Measurements from ENCODE around the gene STARD5.

The STARD5 gene

DNA sequence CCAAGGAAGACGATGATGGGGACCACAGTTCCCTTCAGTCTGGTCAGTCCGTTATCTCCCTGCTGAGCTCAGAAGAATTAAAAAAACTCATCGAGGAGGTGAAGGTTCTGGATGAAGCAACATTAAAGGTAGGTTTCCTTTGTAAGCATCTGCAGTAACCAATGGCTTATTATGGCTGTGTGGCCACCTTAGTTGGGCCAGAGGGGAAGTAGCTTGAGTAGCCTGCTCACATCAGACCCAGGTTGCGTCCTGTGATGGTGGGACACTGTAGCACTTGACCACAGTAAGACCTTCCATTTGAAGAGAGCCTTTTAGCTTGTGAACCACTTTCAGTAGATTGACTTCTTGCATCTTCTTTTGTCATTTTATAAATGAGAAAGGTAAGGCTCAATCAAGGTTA is 22.6 kb downstream of the STARD5 start:
- DNase-seq (ENCODE audit: low spot score) = no peak
- TF ChIP-seq, protein P1, sequence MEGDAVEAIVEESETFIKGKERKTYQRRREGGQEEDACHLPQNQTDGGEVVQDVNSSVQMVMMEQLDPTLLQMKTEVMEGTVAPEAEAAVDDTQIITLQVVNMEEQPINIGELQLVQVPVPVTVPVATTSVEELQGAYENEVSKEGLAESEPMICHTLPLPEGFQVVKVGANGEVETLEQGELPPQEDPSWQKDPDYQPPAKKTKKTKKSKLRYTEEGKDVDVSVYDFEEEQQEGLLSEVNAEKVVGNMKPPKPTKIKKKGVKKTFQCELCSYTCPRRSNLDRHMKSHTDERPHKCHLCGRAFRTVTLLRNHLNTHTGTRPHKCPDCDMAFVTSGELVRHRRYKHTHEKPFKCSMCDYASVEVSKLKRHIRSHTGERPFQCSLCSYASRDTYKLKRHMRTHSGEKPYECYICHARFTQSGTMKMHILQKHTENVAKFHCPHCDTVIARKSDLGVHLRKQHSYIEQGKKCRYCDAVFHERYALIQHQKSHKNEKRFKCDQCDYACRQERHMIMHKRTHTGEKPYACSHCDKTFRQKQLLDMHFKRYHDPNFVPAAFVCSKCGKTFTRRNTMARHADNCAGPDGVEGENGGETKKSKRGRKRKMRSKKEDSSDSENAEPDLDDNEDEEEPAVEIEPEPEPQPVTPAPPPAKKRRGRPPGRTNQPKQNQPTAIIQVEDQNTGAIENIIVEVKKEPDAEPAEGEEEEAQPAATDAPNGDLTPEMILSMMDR (IDR thresholded peaks at IDR 0.05; ENCODE audit: borderline replicate concordance, control extremely low read depth, extremely low read depth, insufficient read depth, missing control alignments) = no peak

DNA sequence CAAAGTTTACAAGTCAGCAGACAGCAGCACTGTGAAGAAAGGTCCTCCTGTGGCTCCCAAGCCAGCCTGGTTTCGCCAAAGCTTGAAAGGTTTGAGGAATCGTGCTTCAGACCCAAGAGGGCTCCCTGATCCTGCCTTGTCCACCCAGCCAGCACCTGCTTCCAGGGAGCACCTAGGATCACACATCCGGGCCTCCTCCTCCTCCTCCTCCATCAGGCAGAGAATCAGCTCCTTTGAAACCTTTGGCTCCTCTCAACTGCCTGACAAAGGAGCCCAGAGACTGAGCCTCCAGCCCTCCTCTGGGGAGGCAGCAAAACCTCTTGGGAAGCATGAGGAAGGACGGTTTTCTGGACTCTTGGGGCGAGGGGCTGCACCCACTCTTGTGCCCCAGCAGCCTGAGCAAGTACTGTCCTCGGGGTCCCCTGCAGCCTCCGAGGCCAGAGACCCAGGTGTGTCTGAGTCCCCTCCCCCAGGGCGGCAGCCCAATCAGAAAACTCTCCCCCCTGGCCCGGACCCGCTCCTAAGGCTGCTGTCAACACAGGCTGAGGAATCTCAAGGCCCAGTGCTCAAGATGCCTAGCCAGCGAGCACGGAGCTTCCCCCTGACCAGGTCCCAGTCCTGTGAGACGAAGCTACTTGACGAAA is 24.2 kb downstream of the STARD5 start:
- no peak for DNase-seq (ENCODE audit: low spot score)
- in situ Hi-C loops (cut with MboI; ENCODE audit: low sequenced_read_pairs, unreplicated experiment) = no loop called here
- TF ChIP-seq, protein P1 (IDR thresholded peaks at IDR 0.05; ENCODE audit: borderline replicate concordance, control extremely low read depth, extremely low read depth, insufficient read depth, missing control alignments) = no peak

More for the DNA sequence above, 22.6 kb downstream of the STARD5 start:
- in situ Hi-C loops (cut with MboI; ENCODE audit: low sequenced_read_pairs, unreplicated experiment) = no loop called here

DNA sequence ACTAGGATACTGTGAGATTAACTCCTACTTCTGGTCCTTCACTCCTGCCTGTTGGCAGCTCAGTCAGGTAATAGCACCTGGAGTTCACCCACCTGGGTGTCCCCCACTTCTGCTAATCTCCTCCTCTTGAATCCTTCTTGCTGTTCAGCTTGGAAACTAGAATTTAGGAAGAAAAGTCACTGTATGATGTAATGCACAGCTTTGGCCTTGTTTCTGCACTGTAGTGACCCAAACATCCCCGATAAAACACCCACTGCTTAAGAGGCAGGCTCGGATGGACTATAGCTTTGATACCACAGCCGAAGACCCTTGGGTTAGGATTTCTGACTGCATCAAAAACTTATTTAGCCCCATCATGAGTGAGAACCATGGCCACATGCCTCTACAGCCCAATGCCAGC is 24.8 kb downstream of the STARD5 start:
- TF ChIP-seq, protein P1 (IDR thresholded peaks at IDR 0.05; ENCODE audit: borderline replicate concordance, control extremely low read depth, extremely low read depth, insufficient read depth, missing control alignments) = no peak
- DNase-seq (ENCODE audit: low spot score) = no peak
- in situ Hi-C loops (cut with MboI; ENCODE audit: low sequenced_read_pairs, unreplicated experiment) = no loop called here

DNA sequence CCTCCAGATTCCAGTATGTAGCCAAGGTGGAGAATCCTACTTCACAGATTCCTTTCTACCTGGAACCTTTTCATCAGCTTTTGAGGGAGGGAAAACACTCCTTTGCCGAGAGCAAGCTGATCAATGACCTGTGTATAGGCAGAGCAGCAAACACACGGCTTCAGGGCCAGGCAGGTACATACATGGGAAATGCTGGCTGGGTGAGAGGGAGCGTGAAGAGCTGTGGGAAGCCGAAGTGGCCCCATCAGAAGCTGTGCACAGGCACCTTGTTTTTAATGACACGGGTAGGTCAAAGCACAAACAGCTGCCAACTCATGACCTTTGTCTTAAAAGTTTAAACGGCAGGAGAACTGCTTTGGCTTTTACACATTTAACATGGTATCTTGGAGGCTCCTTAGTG is 25.3 kb downstream of the STARD5 start:
- in situ Hi-C loops (cut with MboI; ENCODE audit: low sequenced_read_pairs, unreplicated experiment) = no loop called here
- DNase-seq (ENCODE audit: low spot score) = no peak
- TF ChIP-seq, protein P1 (IDR thresholded peaks at IDR 0.05; ENCODE audit: borderline replicate concordance, control extremely low read depth, extremely low read depth, insufficient read depth, missing control alignments) = no peak

DNA sequence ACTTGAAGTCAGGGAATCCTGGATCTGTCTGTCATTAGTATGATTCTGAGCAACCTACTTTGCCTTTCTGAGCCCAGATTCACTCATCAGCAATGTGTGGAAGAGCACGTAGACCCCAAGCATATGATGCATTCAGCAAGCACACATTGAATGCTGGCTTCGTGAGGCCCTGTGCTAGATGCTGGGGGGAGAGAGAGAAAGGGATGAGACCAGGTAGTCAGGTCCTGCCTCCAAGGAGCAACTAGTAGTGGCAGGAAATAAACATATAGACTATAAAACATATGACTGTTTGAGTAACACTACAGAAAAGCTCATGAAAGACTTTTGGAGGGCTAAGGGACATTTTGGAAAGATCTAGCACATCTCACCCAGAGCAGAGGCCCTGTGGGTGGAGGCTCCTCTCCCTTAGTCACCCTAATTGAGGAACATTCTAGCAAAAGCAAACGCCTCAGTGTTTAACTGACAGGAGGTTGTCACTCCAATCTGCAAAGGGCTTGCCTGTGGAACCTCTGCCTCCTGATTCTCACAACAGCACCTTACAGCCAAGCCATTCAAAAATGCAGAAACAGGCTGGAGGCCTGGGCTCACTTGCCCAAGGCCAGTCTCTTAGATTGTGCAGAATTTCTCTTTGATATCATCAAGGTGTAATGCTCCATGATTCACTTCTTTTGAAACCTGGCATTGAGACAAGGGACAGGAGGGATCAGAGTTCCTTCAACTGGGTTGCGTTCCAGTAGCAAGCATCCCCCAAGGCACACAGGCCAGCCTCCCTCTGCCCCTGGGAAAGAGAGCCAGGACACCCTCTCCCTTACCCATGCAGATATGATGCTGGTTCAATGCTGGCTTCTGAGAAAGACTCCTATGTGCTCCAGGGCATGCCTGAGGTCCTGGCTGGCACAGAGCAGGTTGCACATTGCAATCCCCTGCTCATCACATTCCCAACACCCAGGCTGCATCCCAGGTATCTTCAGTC is 26.1 kb downstream of the STARD5 start:
- in situ Hi-C loops (cut with MboI; ENCODE audit: low sequenced_read_pairs, unreplicated experiment) = no loop called here
- TF ChIP-seq, protein P1 (IDR thresholded peaks at IDR 0.05; ENCODE audit: borderline replicate concordance, control extremely low read depth, extremely low read depth, insufficient read depth, missing control alignments) = no peak
- DNase-seq (ENCODE audit: low spot score) = no peak

DNA sequence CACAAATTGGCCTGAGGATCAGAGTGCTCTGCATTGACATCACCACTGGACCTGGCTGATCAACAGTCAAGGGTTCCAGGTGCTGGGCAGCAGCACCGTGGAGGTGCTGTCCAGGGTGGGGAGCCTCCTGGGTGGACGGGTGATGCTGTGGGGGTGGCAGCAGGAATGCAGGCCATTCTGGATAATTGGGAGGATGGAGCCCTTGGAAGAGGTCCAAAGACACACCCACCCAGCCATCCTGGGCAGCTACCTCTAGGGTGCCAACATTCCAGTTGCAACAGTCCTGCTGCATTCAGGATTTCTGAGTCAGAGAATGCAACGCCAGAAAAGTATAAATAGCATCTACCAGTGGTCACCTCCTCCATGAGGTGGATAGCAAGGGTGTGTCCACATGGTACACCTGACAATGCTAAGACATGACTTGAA is 26.8 kb downstream of the STARD5 start:
- in situ Hi-C loops (cut with MboI; ENCODE audit: low sequenced_read_pairs, unreplicated experiment) = no loop called here
- TF ChIP-seq, protein P1 (IDR thresholded peaks at IDR 0.05; ENCODE audit: borderline replicate concordance, control extremely low read depth, extremely low read depth, insufficient read depth, missing control alignments) = no peak
- DNase-seq (ENCODE audit: low spot score) = no peak
